GM19452 (cell line): ENCODE results near the gene FBXL7.

ENCODE experiments used
- ATAC-seq: cut with Tn5 transposase; IDR thresholded peaks from one replicate; pipeline ENCODE4 v1.9.1; 2021; ENCODE audit not compliant: unreplicated experiment

FBXL7 gene

GRCh38 chr5:15748266-15748665 lies 248.3 kb downstream of the FBXL7 start:
- no peak for ATAC-seq

- ATAC-seq = no peak
Observed at GRCh38 chr5:15752663-15753285, 252.8 kb downstream of the FBXL7 start.

GRCh38 chr5:15753752-15754151 lies 253.8 kb downstream of the FBXL7 start:
- no peak for ATAC-seq

- ATAC-seq = no peak
Observed at GRCh38 chr5:15757103-15757502, 257.1 kb downstream of the FBXL7 start.

- no peak for ATAC-seq
Observed at GRCh38 chr5:15757619-15758018, 257.6 kb downstream of the FBXL7 start.

GRCh38 chr5:15762668-15763067 lies 262.7 kb downstream of the FBXL7 start:
- ATAC-seq = no peak

- no peak for ATAC-seq
Observed at GRCh38 chr5:15763754-15764153, 263.8 kb downstream of the FBXL7 start.

GRCh38 chr5:15768936-15769335 lies 269.0 kb downstream of the FBXL7 start:
- no peak for ATAC-seq

GRCh38 chr5:15772131-15772530 lies 272.2 kb downstream of the FBXL7 start:
- ATAC-seq = no peak

- ATAC-seq = no peak
Observed at GRCh38 chr5:15774632-15775031, 274.7 kb downstream of the FBXL7 start.

GRCh38 chr5:15776346-15776745 lies 276.4 kb downstream of the FBXL7 start:
- no peak for ATAC-seq

GRCh38 chr5:15783734-15784133 lies 283.8 kb downstream of the FBXL7 start:
- no peak for ATAC-seq

- no peak for ATAC-seq
Observed at GRCh38 chr5:15785531-15785981, 285.6 kb downstream of the FBXL7 start.

GRCh38 chr5:15786326-15786725 lies 286.3 kb downstream of the FBXL7 start:
- no peak for ATAC-seq

- ATAC-seq = no peak
Observed at GRCh38 chr5:15786884-15787283, 286.9 kb downstream of the FBXL7 start.

GRCh38 chr5:15787681-15788080 lies 287.7 kb downstream of the FBXL7 start:
- ATAC-seq = no peak

- ATAC-seq = no peak
Observed at GRCh38 chr5:15789642-15790041, 289.7 kb downstream of the FBXL7 start.

- no peak for ATAC-seq
Observed at GRCh38 chr5:15790446-15791018, 290.6 kb downstream of the FBXL7 start.

- no peak for ATAC-seq
Observed at GRCh38 chr5:15791274-15791673, 291.3 kb downstream of the FBXL7 start.

GRCh38 chr5:15791859-15792258 lies 291.9 kb downstream of the FBXL7 start:
- ATAC-seq = no peak

GRCh38 chr5:15794052-15794985 lies 294.3 kb downstream of the FBXL7 start:
- no peak for ATAC-seq

- ATAC-seq = no peak
Observed at GRCh38 chr5:15796096-15796495, 296.1 kb downstream of the FBXL7 start.
